Endothelial cell of umbilical vein (primary cell): Measurements from ENCODE around the gene U2AF2. TPM values are rescaled to one million over a fixed set of nuclear protein-coding genes. Genes with fewer than 3 reads are reported as not detected.

Experiments
- BruUV-seq: library from RNA; stranded (reverse); fragments of 400-500 nt; replicated peaks from 2 replicates; lab custom pipeline; 2021; lab: Mats Ljungman, UMichigan
- CTCF ChIA-PET: fragments of 300-600, 350-600 bp; sonication (Branson Sonifier 250); formaldehyde crosslinking; loops from one replicate; lab custom pipeline; 2021; ENCODE audit warnings: antibody characterized with exemption, inconsistent platforms; lab: Charles Lee
- POLR2A ChIA-PET: fragments of 300-600, 350-600 bp; sonication (Branson Sonifier 250); formaldehyde crosslinking; loops from one replicate; lab custom pipeline; 2021; ENCODE audit warnings: antibody characterized with exemption, inconsistent platforms; lab: Charles Lee
- DNase-seq: peaks from one replicate; pipeline ENCODE4 v3.0.0-alpha.2; 2011; ENCODE audit warnings: low read depth, low spot score
- FAIRE-seq: peaks from 2 replicates; lab custom pipeline; 2011; peaks lifted over from hg19 to GRCh38; lab: Jason Lieb, UNC
- H2AFZ ChIP-seq: 2 replicates; pipeline ENCODE4 v1.6.0; 2012; ENCODE audit warnings: low read depth, low read length, control low read depth, inconsistent platforms
- H3K27ac ChIP-seq: 2 replicates; pipeline ENCODE4 v1.5.1; 2011; ENCODE audit warnings: low read depth, mild to moderate bottlenecking, control low read depth, low read length, moderate library complexity; ENCODE audit not compliant: insufficient read depth
- H3K27me3 ChIP-seq, 2 experiments: 2 replicates each; pipeline versions ENCODE4 v1.6.0 to v1.6.1; 2011; ENCODE audit warnings: low read length in 2 of 2, mixed read lengths in 1 of 2; ENCODE audit not compliant: control insufficient read depth in 2 of 2, insufficient read depth in 2 of 2
- H3K36me3 ChIP-seq, 2 experiments: 2 replicates in 1 of 2; 3 replicates in 1 of 2; pipeline ENCODE4 v1.5.1; 2011; ENCODE audit warnings: low read length in 2 of 2, mild to moderate bottlenecking in 1 of 2, moderate library complexity in 1 of 2; ENCODE audit not compliant: control insufficient read depth in 2 of 2, insufficient read depth in 2 of 2; ENCODE audit errors: extremely low read depth in 1 of 2
- H3K4me1 ChIP-seq: 3 replicates; pipeline ENCODE4 v1.5.1; 2011; ENCODE audit warnings: mild to moderate bottlenecking, low read length; ENCODE audit not compliant: control insufficient read depth, insufficient read depth; ENCODE audit errors: extremely low read depth
- H3K4me2 ChIP-seq: 2 replicates; pipeline ENCODE4 v1.6.1; 2011; ENCODE audit warnings: low read length, control low read depth, mixed read lengths; ENCODE audit not compliant: insufficient read depth
- H3K4me3 ChIP-seq, 3 experiments: fragments of 200-600 bp in 1 of 3; sonication (generic), shearing (Covaris generic) in 1 of 3; replicated peaks in 1 of 3; 2 replicates each; pipeline ENCODE4 v1.5.1; 2011 to 2016; ENCODE audit warnings: control low read depth in 3 of 3, low read length in 3 of 3, mild to moderate bottlenecking in 2 of 3, inconsistent platforms in 1 of 3, low read depth in 1 of 3, moderate library complexity in 1 of 3; ENCODE audit not compliant: insufficient read depth in 1 of 3
- H3K79me2 ChIP-seq: 2 replicates; pipeline ENCODE4 v1.6.0; 2012; ENCODE audit warnings: low read length, inconsistent platforms; ENCODE audit not compliant: control insufficient read depth, insufficient read depth
- H3K9ac ChIP-seq: replicated peaks from 2 replicates; pipeline ENCODE3; 2011; ENCODE audit warnings: low read length, control low read depth; ENCODE audit not compliant: insufficient read depth; ENCODE audit errors: extremely low read depth
- H3K9me1 ChIP-seq: replicated peaks from 3 replicates; pipeline ENCODE4 v1.6.0; 2011; ENCODE audit warnings: mild to moderate bottlenecking, low read length; ENCODE audit not compliant: control insufficient read depth, insufficient read depth; ENCODE audit errors: extremely low read depth
- H3K9me3 ChIP-seq: replicated peaks from 2 replicates; pipeline ENCODE4 v1.5.1; 2012; ENCODE audit warnings: low read length, inconsistent platforms; ENCODE audit not compliant: control insufficient read depth, insufficient read depth
- H4K20me1 ChIP-seq: replicated peaks from 2 replicates; pipeline ENCODE3; 2011; ENCODE audit warnings: mild to moderate bottlenecking, low read length; ENCODE audit not compliant: control insufficient read depth, insufficient read depth; ENCODE audit errors: extremely low read depth
- CTCF ChIP-seq, 2 donors: IDR thresholded peaks; 1 replicate in 1 of 2; 2 replicates in 1 of 2; pipeline ENCODE4 v1.5.1; 2011; ENCODE audit warnings: low read length in 2 of 2, mild to moderate bottlenecking in 2 of 2, moderate library complexity in 2 of 2, control low read depth in 1 of 2, inconsistent platforms in 1 of 2, low read depth in 1 of 2; ENCODE audit not compliant: insufficient read depth in 1 of 2; ENCODE audit errors: extremely low read depth in 1 of 2
- FOS ChIP-seq: IDR thresholded peaks from 2 replicates; pipeline ENCODE4 v1.6.1; 2011; ENCODE audit warnings: mild to moderate bottlenecking, low read length, moderate library complexity, borderline replicate concordance; ENCODE audit not compliant: insufficient read depth
- GATA2 ChIP-seq: IDR thresholded peaks from 2 replicates; pipeline ENCODE4 v1.7.0; 2011; ENCODE audit warnings: low read depth, mild to moderate bottlenecking, moderate library complexity, mixed read lengths, low read length; ENCODE audit not compliant: insufficient read length, insufficient read depth
- MAX ChIP-seq: IDR thresholded peaks from 2 replicates; pipeline ENCODE4 v1.6.1; 2011; ENCODE audit not compliant: insufficient read depth, insufficient read length
- MYC ChIP-seq: IDR thresholded peaks from one replicate; pipeline ENCODE4 v1.6.1; 2011; ENCODE audit warnings: mild to moderate bottlenecking, low read depth, low read length
- POLR2A ChIP-seq: IDR thresholded peaks from 2 replicates; pipeline ENCODE4 v1.6.1; 2012; ENCODE audit warnings: low read depth, mild to moderate bottlenecking, control low read depth, low read length
- POLR2AphosphoS5 ChIP-seq: IDR thresholded peaks from 2 replicates; pipeline ENCODE4 v1.6.1; 2012; ENCODE audit warnings: low read depth, mild to moderate bottlenecking, control low read depth, low read length, moderate library complexity; ENCODE audit not compliant: insufficient read depth
- dilution Hi-C: fragments of 300-500 bp; cut with MboI; formaldehyde crosslinking; loops from one replicate; pipeline ENCODE4 v1.15.0; 2019; ENCODE audit warnings: low sequenced_read_pairs; ENCODE audit not compliant: extremely low pct_ligation_motif_present
- intact Hi-C: fragments of 100-400 bp; cut with micrococcal nuclease; formaldehyde crosslinking; loops from one replicate; pipeline ENCODE4 v1.10.0; 2022
- polyA plus RNA-seq, 4 experiments: library from polyadenylated mRNA; depleted of rRNA in 3 of 4; stranded (reverse) in 3 of 4; unstranded in 1 of 4; fragments of >200 nt; gene quantifications; 2 replicates each; pipeline versions ENCODE4 v1.2.1 to v1.2.3, GENCODE V29; 2011 to 2012; ENCODE audit warnings: missing spikeins in 1 of 4
- total RNA-seq: library from RNA; stranded (reverse); gene quantifications from 2 replicates; pipeline ENCODE4 v1.2.3, GENCODE V29; 2021

The U2AF2 gene
- total and polyA plus RNA-seq, 2 donors (not counting 3 experiments of a cell fraction or from before 2014, with no cell fraction given) = 183 to 259 TPM

- TSS peak; percentile 66 for BruUV-seq
- peak overlapping the region; percentile 99 for H3K27ac ChIP-seq
- TF ChIP-seq MAX = peak; percentile 21
- peak; percentile 100 for TF ChIP-seq CTCF (IDR thresholded peaks at IDR 0.05; ENCODE audit: extremely low read depth in 1 of 2, insufficient read depth in 1 of 2, low read depth in 1 of 2, low read length in 2 of 2)
- TF ChIP-seq POLR2A = peak; percentile 79
- TF ChIP-seq GATA2 = no peak
- TF ChIP-seq MYC = no peak
- no peak for TF ChIP-seq FOS
- TF ChIP-seq POLR2AphosphoS5 = peak; percentile 73
- peak overlapping the region; percentile 17 to 98 (median 89) for H3K4me3 ChIP-seq
- H3K9me3 ChIP-seq = no peaks in the 10 kb centered on the region
- no peaks in the 10 kb centered on the region for H3K27me3 ChIP-seq
- peaks cover 0 to 1% of the 10 kb centered on the region in 2 experiments for H3K36me3 ChIP-seq
- peak overlapping the region; percentile 85 for H3K4me2 ChIP-seq
- H4K20me1 ChIP-seq = peaks cover 12% of the 10 kb centered on the region
- dilution Hi-C loops (no loop called here), intact Hi-C loops (loop anchor here (1.0 to 10.0 kb wide), 7 partner anchors 13 to 1189 kb away; partner anchors contain the start of genes EPN1, KMT5C, LENG9 and ZNF524)
- peak overlapping the region; percentile 58 for H2AFZ ChIP-seq
- FAIRE-seq (no peak), DNase-seq (peak; percentile 99)
- no peaks in the 10 kb centered on the region for H3K9me1 ChIP-seq
- peak overlapping the region; percentile 100 for H3K9ac ChIP-seq
- H3K4me1 ChIP-seq = peaks cover 26% of the 10 kb centered on the region
- peaks cover 38% of the 10 kb centered on the region for H3K79me2 ChIP-seq
- ChIA-PET CTCF (interaction anchor here (0.7 to 1.6 kb wide), 19 partner anchors 12 to 186 kb away, joined by 3 to 28 read pairs (median 4); partner anchors contain the start of genes FIZ1 and ZNF524), POLR2A (interaction anchor here (0.7 to 1.2 kb wide), 6 partner anchors 12 to 680 kb away, joined by 3 to 7 read pairs (median 4); partner anchors contain the start of genes FIZ1 and ZNF865)
These were observed 1.0 kb upstream of the U2AF2 start for GRCh38 chr19:55653651-55654322.
